ENCODE results near the gene POU2F3.

Gene POU2F3

GRCh38 chr11:120210626-120211521, 29.1 kb upstream of the POU2F3 start, which contains the start of gene OAF:
Gene OAF (plus strand): TSS chr11:120211032. CDS start chr11:120211280, 248 bp downstream.
- no peak for DNase-seq

- DNase-seq, result no peak
Observed at GRCh38 chr11:120211522-120212258, 28.2 kb upstream of the POU2F3 start.

- no peak for DNase-seq
Observed at GRCh38 chr11:120212259-120212878, 27.6 kb upstream of the POU2F3 start.

- DNase-seq, result no peak
Observed at GRCh38 chr11:120212926-120213325, 27.0 kb upstream of the POU2F3 start.

- DNase-seq, result no peak
Observed at GRCh38 chr11:120214581-120214980, 25.4 kb upstream of the POU2F3 start.

- no peak for DNase-seq
Observed at GRCh38 chr11:120215634-120216033, 24.3 kb upstream of the POU2F3 start.

GRCh38 chr11:120216426-120217102, 23.4 kb upstream of the POU2F3 start:
- no peak for DNase-seq

- no peak for DNase-seq
Observed at GRCh38 chr11:120217526-120217925, 22.4 kb upstream of the POU2F3 start.

GRCh38 chr11:120217941-120218694, 21.8 kb upstream of the POU2F3 start:
- DNase-seq, result no peak

- no peak for DNase-seq
Observed at GRCh38 chr11:120218695-120219033, 21.3 kb upstream of the POU2F3 start.

- DNase-seq, result no peak
Observed at GRCh38 chr11:120219232-120219937, 20.6 kb upstream of the POU2F3 start.

GRCh38 chr11:120219938-120220746, 19.8 kb upstream of the POU2F3 start:
- DNase-seq, result no peak

- DNase-seq, result no peak
Observed at GRCh38 chr11:120220747-120221037, 19.2 kb upstream of the POU2F3 start.

- no peak for DNase-seq
Observed at GRCh38 chr11:120221115-120221752, 18.7 kb upstream of the POU2F3 start.

GRCh38 chr11:120222916-120223315, 17.0 kb upstream of the POU2F3 start:
- no peak for DNase-seq

- no peak for DNase-seq
Observed at GRCh38 chr11:120223793-120224192, 16.1 kb upstream of the POU2F3 start.

GRCh38 chr11:120224361-120224760, 15.6 kb upstream of the POU2F3 start:
- DNase-seq, result no peak

- no peak for DNase-seq
Observed at GRCh38 chr11:120224972-120225909, 14.7 kb upstream of the POU2F3 start.

- DNase-seq, result no peak
Observed at GRCh38 chr11:120226242-120226641, 13.7 kb upstream of the POU2F3 start.

Measured in NK-92 treated with Interleukin-12 subunit alpha and Interleukin-12 subunit beta, amount 100 ng/mL, for 24 hours (cell line).